SK-N-SH (cell line): ENCODE data around the gene CCDC188. TPM values are rescaled to one million over a fixed set of nuclear protein-coding genes. Genes with fewer than 3 reads are reported as not detected.

Experiments used
- CTCF ChIA-PET: fragments of 300-600, 350-600 bp; formaldehyde crosslinking; extraction: SDS; loops from one replicate; lab custom pipeline; 2021; lab: Yijun Ruan, JAX
- POLR2A ChIA-PET: fragments of 350-600 bp; sonication (Branson Sonifier 250); formaldehyde crosslinking; extraction: SDS; loops from one replicate; lab custom pipeline; 2020; ENCODE audit warnings: antibody characterized with exemption, inconsistent platforms; lab: Yijun Ruan, JAX
- DNase-seq: peaks from one replicate; pipeline ENCODE4 v3.0.0; 2012
- H2AFZ ChIP-seq: fragments of 200-600 bp; sonication (generic); 2 replicates; pipeline ENCODE4 v1.8.1; 2016; ENCODE audit warnings: antibody characterized with exemption, mild to moderate bottlenecking, low read depth
- H3F3A ChIP-seq: fragments of 200-600 bp; sonication (generic); replicated peaks from 2 replicates; pipeline ENCODE3; 2016; ENCODE audit warnings: antibody characterized with exemption, mild to moderate bottlenecking; ENCODE audit not compliant: insufficient read depth
- H3K27ac ChIP-seq, 2 experiments: fragments of 200-500 bp in 1 of 2; fragments of 200-600 bp in 1 of 2; sonication (Bioruptor generic) in 1 of 2; sonication (generic), shearing (Covaris generic) in 1 of 2; 2 replicates each; pipeline versions ENCODE4 v1.5.1 to v1.6.1; 2014 to 2016; ENCODE audit warnings: low read depth in 2 of 2, inconsistent platforms in 1 of 2, low read length in 1 of 2, mild to moderate bottlenecking in 1 of 2, mixed read lengths in 1 of 2
- H3K27me3 ChIP-seq: fragments of 200-600 bp; sonication (generic), shearing (Covaris generic); 2 replicates; pipeline ENCODE4 v1.6.1; 2016; ENCODE audit warnings: mixed run types; ENCODE audit not compliant: insufficient read depth
- H3K36me3 ChIP-seq, 2 experiments: fragments of 200-500 bp in 1 of 2; fragments of 200-600 bp in 1 of 2; sonication (Bioruptor generic) in 1 of 2; sonication (generic) in 1 of 2; replicated peaks in 1 of 2; 2 replicates each; pipeline versions ENCODE3 to v1.5.1; 2014 to 2016; ENCODE audit warnings: low read length in 1 of 2, mild to moderate bottlenecking in 1 of 2; ENCODE audit not compliant: insufficient read depth in 2 of 2, control insufficient read depth in 1 of 2
- H3K4me1 ChIP-seq, 2 experiments: fragments of 200-500 bp in 1 of 2; fragments of 200-600 bp in 1 of 2; sonication (Bioruptor generic) in 1 of 2; sonication (generic), shearing (Covaris generic) in 1 of 2; 2 replicates each; pipeline versions ENCODE4 v1.5.1 to v1.6.1; 2014 to 2016; ENCODE audit warnings: low read depth in 1 of 2, low read length in 1 of 2, mixed run types in 1 of 2; ENCODE audit not compliant: insufficient read depth in 2 of 2, control insufficient read depth in 1 of 2
- H3K4me2 ChIP-seq: fragments of 200-600 bp; sonication (generic), shearing (Covaris generic); 2 replicates; pipeline ENCODE4 v1.6.1; 2017; ENCODE audit warnings: mixed run types
- H3K4me3 ChIP-seq, 2 experiments: fragments of 200-500 bp in 1 of 2; fragments of 200-600 bp in 1 of 2; sonication (Bioruptor generic) in 1 of 2; sonication (generic), shearing (Covaris generic) in 1 of 2; 2 replicates each; pipeline versions ENCODE4 v1.5.1 to v1.8.1; 2014 to 2016; ENCODE audit warnings: low read depth in 2 of 2, inconsistent platforms in 1 of 2, low read length in 1 of 2, mild to moderate bottlenecking in 1 of 2, mixed read lengths in 1 of 2, moderate library complexity in 1 of 2
- H3K79me2 ChIP-seq: fragments of 200-600 bp; sonication (generic); 2 replicates; pipeline ENCODE4 v1.8.1; 2017; ENCODE audit warnings: mild to moderate bottlenecking; ENCODE audit not compliant: insufficient read depth
- H3K9ac ChIP-seq: fragments of 200-600 bp; sonication (generic); 2 replicates; pipeline ENCODE4 v1.6.1; 2017; ENCODE audit warnings: mixed run types
- H3K9me2 ChIP-seq: fragments of 200-600 bp; sonication (generic); 2 replicates; pipeline ENCODE4 v1.6.1; 2017; ENCODE audit warnings: mixed run types
- H3K9me3 ChIP-seq: fragments of 200-600 bp; sonication (generic); 2 replicates; pipeline ENCODE4 v1.6.1; 2017; ENCODE audit warnings: mixed run types, mild to moderate bottlenecking, moderate library complexity
- H4K20me1 ChIP-seq: fragments of 200-600 bp; sonication (generic); 2 replicates; pipeline ENCODE4 v1.6.1; 2017; ENCODE audit warnings: mild to moderate bottlenecking, mixed run types; ENCODE audit not compliant: insufficient read depth
- CHD2 ChIP-seq: fragments of 150-350 bp; IDR thresholded peaks from 2 replicates; pipeline ENCODE4 v1.6.1; 2018; ENCODE audit warnings: low read length; ENCODE audit not compliant: partially characterized antibody
- EP300 ChIP-seq, 2 experiments: IDR thresholded peaks; 2 replicates each; pipeline versions ENCODE4 v1.4.0 to v1.6.1; 2012; ENCODE audit warnings: borderline replicate concordance in 1 of 2, low read depth in 1 of 2, low read length in 1 of 2
- FOXJ3 ChIP-seq: sonication (generic); formaldehyde crosslinking; IDR thresholded peaks from 2 replicates; pipeline ENCODE4 v1.5.1; 2020; ENCODE audit warnings: mild to moderate bottlenecking, missing genetic modification reagents
- GABPA ChIP-seq: IDR thresholded peaks from 2 replicates; pipeline ENCODE4 v1.4.0; 2012; ENCODE audit warnings: low read depth, mild to moderate bottlenecking
- JUND ChIP-seq: IDR thresholded peaks from 2 replicates; pipeline ENCODE4 v1.4.0; 2012
- MEF2A ChIP-seq: IDR thresholded peaks from 2 replicates; pipeline ENCODE4 v1.4.0; 2012; ENCODE audit warnings: low read depth, borderline replicate concordance
- NRF1 ChIP-seq: IDR thresholded peaks from 2 replicates; pipeline ENCODE4 v1.6.1; 2012; ENCODE audit warnings: low read depth, mild to moderate bottlenecking, low read length
- PBX3 ChIP-seq: IDR thresholded peaks from 2 replicates; pipeline ENCODE4; 2012
- POLR2AphosphoS5 ChIP-seq: IDR thresholded peaks from 2 replicates; pipeline ENCODE4 v1.6.1; 2012; ENCODE audit warnings: low read depth, low read length
- RAD21 ChIP-seq: IDR thresholded peaks from 2 replicates; pipeline ENCODE4 v1.6.1; 2012; ENCODE audit warnings: mild to moderate bottlenecking, low read length
- RCOR1 ChIP-seq: fragments of 150-350 bp; IDR thresholded peaks from 2 replicates; pipeline ENCODE4 v1.6.1; 2017; ENCODE audit warnings: antibody characterized with exemption, low read length
- SIN3A ChIP-seq: IDR thresholded peaks from 2 replicates; pipeline ENCODE4 v1.6.1; 2012; ENCODE audit warnings: low read depth, mild to moderate bottlenecking, low read length, moderate library complexity, borderline replicate concordance
- SMC3 ChIP-seq: IDR thresholded peaks from 2 replicates; pipeline ENCODE4 v1.6.1; 2012; ENCODE audit warnings: low read depth, low read length, improper control_type of control experiment
- TEAD4 ChIP-seq: IDR thresholded peaks from 2 replicates; pipeline ENCODE4 v1.4.0; 2012; ENCODE audit warnings: mild to moderate bottlenecking, borderline replicate concordance; ENCODE audit not compliant: insufficient read depth
- WGBS: methylation state at CpG from one replicate; pipeline ENCODE4 v1.1.6; 2017; ENCODE audit warnings: low lambda C conversion rate; 5-methylcytosine and 5-hydroxymethylcytosine counted together
- polyA plus RNA-seq, 3 experiments: library from polyadenylated mRNA; depleted of rRNA; stranded (reverse); fragments of >200 nt; gene quantifications; 2 replicates each; pipeline ENCODE4 v1.2.3, GENCODE V29; 2012
- TF ChIP-seq, protein P1 (sequence below): IDR thresholded peaks from 2 replicates; pipeline ENCODE4 v1.4.0; 2012; ENCODE audit warnings: low read depth, borderline replicate concordance
- TF ChIP-seq, protein P2 (sequence below): fragments of 150-350 bp; IDR thresholded peaks from 2 replicates; pipeline ENCODE4 v1.6.1; 2017; ENCODE audit warnings: antibody characterized with exemption, low read length, low read depth, borderline replicate concordance
- TF ChIP-seq, protein P3 (sequence below): IDR thresholded peaks from 2 replicates; pipeline ENCODE4 v1.6.1; 2012; ENCODE audit warnings: mild to moderate bottlenecking, low read depth, low read length, moderate library complexity

Gene CCDC188
- polyA plus RNA-seq, 1 of the 3 experiments (the other 2 are of a cell fraction), result 21.1 TPM

DNA sequence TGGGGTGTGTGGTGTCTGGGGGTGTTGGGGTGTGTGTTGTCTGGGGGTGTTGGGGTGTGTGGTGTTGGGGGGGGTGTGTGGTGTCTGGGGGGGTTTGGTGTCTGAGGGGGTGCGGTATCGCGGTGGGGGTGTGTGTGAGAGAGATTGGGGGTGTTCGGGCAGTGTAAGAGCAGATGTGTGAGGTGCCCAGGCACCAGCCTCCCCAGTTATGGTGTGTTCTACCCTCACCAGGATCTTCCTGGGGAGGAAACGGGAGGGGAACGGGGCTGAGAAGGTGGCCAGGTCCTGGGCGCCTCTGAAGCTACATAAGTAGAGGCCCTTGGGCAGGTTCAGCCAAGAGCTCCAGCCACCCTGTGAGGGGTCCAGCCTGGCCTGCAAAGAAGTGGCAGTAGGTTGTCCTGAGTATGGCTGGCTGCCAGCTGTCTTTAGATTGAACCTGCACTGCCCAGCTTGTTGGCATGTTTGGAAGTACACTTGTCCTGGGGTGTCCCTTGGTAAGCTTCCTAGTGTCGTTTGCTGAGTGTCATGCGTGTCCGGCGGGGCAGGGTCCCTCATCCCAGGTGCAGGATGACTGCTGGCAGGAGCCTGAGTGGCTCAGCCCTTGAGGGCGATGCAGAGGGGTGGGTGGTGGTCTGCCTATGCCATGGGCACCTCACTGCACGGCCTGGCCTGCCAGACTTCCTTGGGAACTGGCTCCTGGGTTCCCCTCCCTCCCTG lies 27.3 kb downstream of the CCDC188 start:
- DNase-seq, result no peak
- H3K4me2 ChIP-seq, result no peak overlapping the region
- H3F3A ChIP-seq, result peaks cover 18% of the 10 kb centered on the region
- no peaks in the 10 kb centered on the region for H3K9me2 ChIP-seq
- H3K27me3 ChIP-seq, result no peaks in the 10 kb centered on the region
- H4K20me1 ChIP-seq, result peaks cover 14% of the 10 kb centered on the region; the same call in 1 of the 2 replicates
- H3K27ac ChIP-seq, result no peak overlapping the region
- H3K4me1 ChIP-seq, result peaks cover 8 to 12% of the 10 kb centered on the region in 2 experiments; a peak in 3 of 4 replicates
- WGBS, result 97% methylated on average over 5 of the region's 13 CpGs
- no peak overlapping the region for H3K4me3 ChIP-seq
- POLR2A ChIA-PET, result no interaction called here
- H2AFZ ChIP-seq, result no peak overlapping the region
- H3K36me3 ChIP-seq, result peaks cover 33 to 74% of the 10 kb centered on the region in 2 experiments
- CTCF ChIA-PET, result interaction anchor here (0.6 kb wide), 1 partner anchor 32 kb away, joined by 3 read pairs; no protein-coding TSS in a partner anchor
- H3K9ac ChIP-seq, result no peak overlapping the region
- peaks cover 55% of the 10 kb centered on the region for H3K79me2 ChIP-seq
- H3K9me3 ChIP-seq, result no peaks in the 10 kb centered on the region
- no peak for TF ChIP-seq SMC3
- TF ChIP-seq, protein P1, sequence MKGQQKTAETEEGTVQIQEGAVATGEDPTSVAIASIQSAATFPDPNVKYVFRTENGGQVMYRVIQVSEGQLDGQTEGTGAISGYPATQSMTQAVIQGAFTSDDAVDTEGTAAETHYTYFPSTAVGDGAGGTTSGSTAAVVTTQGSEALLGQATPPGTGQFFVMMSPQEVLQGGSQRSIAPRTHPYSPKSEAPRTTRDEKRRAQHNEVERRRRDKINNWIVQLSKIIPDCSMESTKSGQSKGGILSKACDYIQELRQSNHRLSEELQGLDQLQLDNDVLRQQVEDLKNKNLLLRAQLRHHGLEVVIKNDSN, result no peak
- no peak for TF ChIP-seq PBX3
- TF ChIP-seq NRF1, result no peak
- no peak for TF ChIP-seq MEF2A
- TF ChIP-seq, protein P2, sequence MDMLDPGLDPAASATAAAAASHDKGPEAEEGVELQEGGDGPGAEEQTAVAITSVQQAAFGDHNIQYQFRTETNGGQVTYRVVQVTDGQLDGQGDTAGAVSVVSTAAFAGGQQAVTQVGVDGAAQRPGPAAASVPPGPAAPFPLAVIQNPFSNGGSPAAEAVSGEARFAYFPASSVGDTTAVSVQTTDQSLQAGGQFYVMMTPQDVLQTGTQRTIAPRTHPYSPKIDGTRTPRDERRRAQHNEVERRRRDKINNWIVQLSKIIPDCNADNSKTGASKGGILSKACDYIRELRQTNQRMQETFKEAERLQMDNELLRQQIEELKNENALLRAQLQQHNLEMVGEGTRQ, result no peak
- TF ChIP-seq SIN3A, result no peak
- TF ChIP-seq, protein P3, sequence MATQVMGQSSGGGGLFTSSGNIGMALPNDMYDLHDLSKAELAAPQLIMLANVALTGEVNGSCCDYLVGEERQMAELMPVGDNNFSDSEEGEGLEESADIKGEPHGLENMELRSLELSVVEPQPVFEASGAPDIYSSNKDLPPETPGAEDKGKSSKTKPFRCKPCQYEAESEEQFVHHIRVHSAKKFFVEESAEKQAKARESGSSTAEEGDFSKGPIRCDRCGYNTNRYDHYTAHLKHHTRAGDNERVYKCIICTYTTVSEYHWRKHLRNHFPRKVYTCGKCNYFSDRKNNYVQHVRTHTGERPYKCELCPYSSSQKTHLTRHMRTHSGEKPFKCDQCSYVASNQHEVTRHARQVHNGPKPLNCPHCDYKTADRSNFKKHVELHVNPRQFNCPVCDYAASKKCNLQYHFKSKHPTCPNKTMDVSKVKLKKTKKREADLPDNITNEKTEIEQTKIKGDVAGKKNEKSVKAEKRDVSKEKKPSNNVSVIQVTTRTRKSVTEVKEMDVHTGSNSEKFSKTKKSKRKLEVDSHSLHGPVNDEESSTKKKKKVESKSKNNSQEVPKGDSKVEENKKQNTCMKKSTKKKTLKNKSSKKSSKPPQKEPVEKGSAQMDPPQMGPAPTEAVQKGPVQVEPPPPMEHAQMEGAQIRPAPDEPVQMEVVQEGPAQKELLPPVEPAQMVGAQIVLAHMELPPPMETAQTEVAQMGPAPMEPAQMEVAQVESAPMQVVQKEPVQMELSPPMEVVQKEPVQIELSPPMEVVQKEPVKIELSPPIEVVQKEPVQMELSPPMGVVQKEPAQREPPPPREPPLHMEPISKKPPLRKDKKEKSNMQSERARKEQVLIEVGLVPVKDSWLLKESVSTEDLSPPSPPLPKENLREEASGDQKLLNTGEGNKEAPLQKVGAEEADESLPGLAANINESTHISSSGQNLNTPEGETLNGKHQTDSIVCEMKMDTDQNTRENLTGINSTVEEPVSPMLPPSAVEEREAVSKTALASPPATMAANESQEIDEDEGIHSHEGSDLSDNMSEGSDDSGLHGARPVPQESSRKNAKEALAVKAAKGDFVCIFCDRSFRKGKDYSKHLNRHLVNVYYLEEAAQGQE, result no peak
- TF ChIP-seq FOXJ3 (CRISPR knock-in tag), result no peak
- TF ChIP-seq RAD21, result no peak
- no peak for TF ChIP-seq JUND
- TF ChIP-seq EP300 (IDR thresholded peaks at IDR 0.05; ENCODE audit: borderline replicate concordance in 1 of 2, low read depth in 1 of 2, low read length in 1 of 2), result no peak
- no peak for TF ChIP-seq GABPA
- no peak for TF ChIP-seq TEAD4
- no peak for TF ChIP-seq POLR2AphosphoS5
- no peak for TF ChIP-seq RCOR1
- no peak for TF ChIP-seq CHD2
- TF ChIP-seq, all 33 proteins: peak for 0
